HepG2 (cell line): Measurements from ENCODE around the gene PPP4R1. TPM values are rescaled to one million over a fixed set of nuclear protein-coding genes. Genes with fewer than 3 reads are reported as not detected.

ENCODE experiments used
- ATAC-seq: fragments of 200-7000 bp; cut with Tn5 transposase; 3 replicates; pipeline ENCODE4 v1.9.1; 2020; ENCODE audit warnings: mild to moderate bottlenecking, moderate library complexity
- BruUV-seq: library from RNA; stranded (reverse); fragments of 400-500 nt; replicated peaks from 2 replicates; lab custom pipeline; 2021; lab: Mats Ljungman, UMichigan
- CTCF ChIA-PET: fragments of 300-600 bp; formaldehyde crosslinking; extraction: SDS; loops from one replicate; lab custom pipeline; 2021; ENCODE audit warnings: low total read pairs, inconsistent platforms, low intra/inter-chr PET ratio; lab: Yijun Ruan, JAX
- POLR2A ChIA-PET: fragments of 350-600 bp; sonication (Branson Sonifier 250); formaldehyde crosslinking; loops from one replicate; lab custom pipeline; 2020; ENCODE audit warnings: antibody characterized with exemption, inconsistent platforms; lab: Yijun Ruan, JAX
- DNase-seq: peaks from one replicate; pipeline ENCODE4 v3.0.0-alpha.2; 2015; ENCODE audit warnings: low spot score
- FAIRE-seq: peaks from 3 replicates; lab custom pipeline; 2011; peaks lifted over from hg19 to GRCh38; lab: Jason Lieb, UNC
- H2AFZ ChIP-seq: one replicate; pipeline ENCODE4 v1.6.1; 2011; ENCODE audit warnings: low read length, inconsistent platforms
- H3K27ac ChIP-seq: fragments of 300-600 bp; 3 replicates; pipeline ENCODE4 v1.8.0; 2011; ENCODE audit warnings: mixed run types, mild to moderate bottlenecking, mixed read lengths, low read length, inconsistent platforms; ENCODE audit not compliant: insufficient read depth; ENCODE audit errors: extremely low read length
- H3K27me3 ChIP-seq, 2 experiments: fragments of 200-600 bp in 1 of 2; 2 replicates in 1 of 2; 3 replicates in 1 of 2; pipeline versions ENCODE4 v1.6.0 to v1.8.0; 2011; ENCODE audit warnings: low read length in 2 of 2, mild to moderate bottlenecking in 2 of 2, moderate library complexity in 2 of 2, inconsistent platforms in 1 of 2; ENCODE audit not compliant: insufficient read depth in 2 of 2, control insufficient read depth in 1 of 2
- H3K36me3 ChIP-seq, 2 experiments: fragments of 200-600 bp in 1 of 2; replicated peaks in 1 of 2; 2 replicates in 1 of 2; 3 replicates in 1 of 2; pipeline versions ENCODE4 v1.5.1 to v1.8.0; 2011; ENCODE audit warnings: low read length in 2 of 2, inconsistent platforms in 1 of 2; ENCODE audit not compliant: insufficient read depth in 2 of 2, control insufficient read depth in 1 of 2
- H3K4me1 ChIP-seq: 2 replicates; pipeline ENCODE4 v1.5.1; 2012; ENCODE audit warnings: low read length, inconsistent platforms; ENCODE audit not compliant: insufficient read depth
- H3K4me2 ChIP-seq: 2 replicates; pipeline ENCODE4 v1.6.0; 2011; ENCODE audit warnings: low read depth, low read length, inconsistent platforms
- H3K4me3 ChIP-seq, 3 experiments: fragments of 200-600 bp in 1 of 3; sonication (generic), shearing (Covaris generic) in 1 of 3; replicated peaks in 1 of 3; 2 replicates each; pipeline ENCODE4 v1.5.1; 2011 to 2016; ENCODE audit warnings: low read length in 3 of 3, inconsistent platforms in 2 of 3, low read depth in 2 of 3, mild to moderate bottlenecking in 2 of 3, control low read depth in 1 of 3, mixed read lengths in 1 of 3; ENCODE audit not compliant: insufficient read depth in 1 of 3
- H3K79me2 ChIP-seq: one replicate; pipeline ENCODE4 v1.6.1; 2011; ENCODE audit warnings: low read length, inconsistent platforms; ENCODE audit not compliant: insufficient read depth
- H3K9ac ChIP-seq: 2 replicates; pipeline ENCODE4 v1.6.0; 2011; ENCODE audit warnings: mild to moderate bottlenecking, low read depth, low read length, inconsistent platforms; ENCODE audit not compliant: insufficient read depth
- H3K9me3 ChIP-seq: 2 replicates; pipeline ENCODE4 v1.5.1; 2012; ENCODE audit warnings: mild to moderate bottlenecking, low read length
- H4K20me1 ChIP-seq: 2 replicates; pipeline ENCODE4 v1.6.0; 2011; ENCODE audit warnings: inconsistent platforms, mild to moderate bottlenecking, low read length, moderate library complexity; ENCODE audit not compliant: insufficient read depth
- ARNT2 ChIP-seq: sonication (generic); formaldehyde crosslinking; IDR thresholded peaks from 2 replicates; pipeline ENCODE4 v1.8.0; 2022; ENCODE audit warnings: mild to moderate bottlenecking, low read depth, missing genetic modification reagents, moderate library complexity
- ASH2L ChIP-seq: fragments of 300-600, 200-600 bp; sonication (generic); IDR thresholded peaks from 2 replicates; pipeline ENCODE4 v1.7.0; 2017; ENCODE audit warnings: low read depth, mild to moderate bottlenecking, moderate library complexity, mixed read lengths, low read length; ENCODE audit not compliant: insufficient read length
- KDM3A ChIP-seq: IDR thresholded peaks from 2 replicates; pipeline ENCODE4 v1.6.1; 2018; ENCODE audit warnings: low read depth, missing compliant biosample characterization
- MAFK ChIP-seq, 2 experiments: IDR thresholded peaks in 1 of 2; conservative IDR thresholded peaks in 1 of 2; 2 replicates each; pipeline ENCODE4 v1.6.1; 2011; ENCODE audit warnings: improper control_type of control experiment in 2 of 2, low read length in 2 of 2
- NFRKB ChIP-seq: fragments of 450-650 bp; IDR thresholded peaks from 2 replicates; pipeline ENCODE4 v1.6.1; 2017
- RARA ChIP-seq: IDR thresholded peaks from 2 replicates; pipeline ENCODE4 v1.6.1; 2016; ENCODE audit warnings: missing genetic modification reagents, missing compliant biosample characterization
- SNAI1 ChIP-seq: sonication (generic); formaldehyde crosslinking; IDR thresholded peaks from 2 replicates; pipeline ENCODE4 v1.5.0; 2020; ENCODE audit warnings: mild to moderate bottlenecking, missing genetic modification reagents, borderline replicate concordance
- SRSF4 ChIP-seq: fragments of 200-400 bp; formaldehyde crosslinking; IDR thresholded peaks from one replicate; pipeline ENCODE4 v1.6.1; 2018; ENCODE audit warnings: mild to moderate bottlenecking, low read depth, low read length, moderate library complexity; ENCODE audit not compliant: poor library complexity, severe bottlenecking
- ZNF569 ChIP-seq: sonication (generic); formaldehyde crosslinking; IDR thresholded peaks from 2 replicates; pipeline ENCODE4 v1.5.0; 2020; ENCODE audit warnings: mild to moderate bottlenecking, missing genetic modification reagents, moderate library complexity, borderline replicate concordance
- ZNF614 ChIP-seq: IDR thresholded peaks from 2 replicates; pipeline ENCODE4 v1.6.1; 2018; ENCODE audit warnings: missing biosample characterization, missing genetic modification reagents, inconsistent platforms, borderline replicate concordance
- ZNF766 ChIP-seq: sonication (generic); formaldehyde crosslinking; IDR thresholded peaks from 2 replicates; pipeline ENCODE4 v1.5.0; 2020; ENCODE audit warnings: missing genetic modification reagents, borderline replicate concordance
- WGBS: methylation state at CpG from one replicate; pipeline ENCODE4 v1.1.6; 2017; ENCODE audit warnings: low lambda C conversion rate; 5-methylcytosine and 5-hydroxymethylcytosine counted together
- in situ Hi-C: cut with HindIII; loops from 2 replicates; pipeline ENCODE4 v1.10.0; 2017; ENCODE audit warnings: low pct_unique_long_range_greater_than_20kb; ENCODE audit not compliant: extremely low pct_ligation_motif_present
- intact Hi-C: fragments of 100-400 bp; cut with micrococcal nuclease; formaldehyde crosslinking; loops from one replicate; pipeline ENCODE4 v1.10.0; 2022; ENCODE audit not compliant: unreplicated experiment
- polyA plus RNA-seq, 8 experiments: library from polyadenylated mRNA; depleted of rRNA in 3 of 8; stranded (reverse) in 7 of 8; unstranded in 1 of 8; fragments of >200 nt; fragmentation: Illumina TruSeq in 4 of 8; extraction: Trizol in 4 of 8; gene quantifications; 2 replicates each; pipeline versions ENCODE4 v1.2.1 to v1.2.3, GENCODE V29; 2011 to 2016; ENCODE audit warnings: low read depth in 4 of 8, missing spikeins in 1 of 8, mixed read lengths in 1 of 8; ENCODE audit not compliant: insufficient read depth in 1 of 8
- total RNA-seq, 5 experiments: library from RNA; depleted of rRNA; stranded (reverse); fragments of >200 nt; fragmentation: Illumina TruSeq; extraction: Trizol; gene quantifications; 2 replicates each; pipeline ENCODE4 v1.2.3, GENCODE V29; 2016; ENCODE audit warnings: low read depth in 1 of 5
- TF ChIP-seq, protein P1 (sequence below): sonication (generic); formaldehyde crosslinking; IDR thresholded peaks from 2 replicates; pipeline ENCODE4 v1.8.1; 2023; ENCODE audit warnings: mild to moderate bottlenecking, missing genetic modification reagents, borderline replicate concordance
- TF ChIP-seq, protein P2 (sequence below): sonication (generic); formaldehyde crosslinking; IDR thresholded peaks from 2 replicates; pipeline ENCODE4 v1.4.0; 2020; ENCODE audit warnings: missing genetic modification reagents
- TF ChIP-seq, protein P3 (sequence below): sonication (generic); formaldehyde crosslinking; conservative IDR thresholded peaks from 2 replicates; pipeline ENCODE4 v1.4.0; 2020; ENCODE audit warnings: missing genetic modification reagents
- TF ChIP-seq, protein P4 (sequence below): sonication (generic); formaldehyde crosslinking; conservative IDR thresholded peaks from 2 replicates; pipeline ENCODE4 v1.8.0; 2022; ENCODE audit warnings: low read depth, missing genetic modification reagents

The PPP4R1 gene
- total and polyA plus RNA-seq, 2 of the 13 experiments (the other 11 are each of a cell fraction or from before 2014, with no cell fraction given) = 66.5 to 72.4 TPM

DNA sequence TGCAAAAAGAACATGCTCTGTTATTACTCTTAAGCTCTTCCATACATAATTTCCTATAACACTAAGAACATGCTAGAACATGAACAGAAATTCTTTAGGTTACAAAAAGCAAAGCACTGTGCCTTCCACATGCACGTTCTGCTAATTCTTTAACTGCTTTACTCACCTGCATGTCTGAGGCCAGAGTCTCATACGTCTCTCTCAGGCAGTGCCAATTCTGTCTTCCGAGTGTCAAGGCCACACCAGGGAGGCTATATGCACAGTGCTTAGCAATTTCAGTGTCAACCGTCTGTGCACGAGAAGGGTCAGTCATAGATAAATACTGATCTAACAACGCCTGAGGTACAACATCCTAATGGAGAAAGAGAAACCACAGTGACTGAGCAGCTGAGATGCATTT, 55.1 kb downstream of the PPP4R1 start (continued):
- TF ChIP-seq ZNF614 = no peak
- TF ChIP-seq ZNF569 (CRISPR knock-in tag) = no peak
- TF ChIP-seq NFRKB = no peak
- TF ChIP-seq SRSF4 = no peak
- no peak for TF ChIP-seq ASH2L
- TF ChIP-seq, protein P1, sequence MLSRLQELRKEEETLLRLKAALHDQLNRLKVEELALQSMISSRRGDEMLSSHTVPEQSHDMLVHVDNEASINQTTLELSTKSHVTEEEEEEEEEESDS (CRISPR knock-in tag) = no peak
- TF ChIP-seq KDM3A (CRISPR knock-in tag) = no peak

DNA sequence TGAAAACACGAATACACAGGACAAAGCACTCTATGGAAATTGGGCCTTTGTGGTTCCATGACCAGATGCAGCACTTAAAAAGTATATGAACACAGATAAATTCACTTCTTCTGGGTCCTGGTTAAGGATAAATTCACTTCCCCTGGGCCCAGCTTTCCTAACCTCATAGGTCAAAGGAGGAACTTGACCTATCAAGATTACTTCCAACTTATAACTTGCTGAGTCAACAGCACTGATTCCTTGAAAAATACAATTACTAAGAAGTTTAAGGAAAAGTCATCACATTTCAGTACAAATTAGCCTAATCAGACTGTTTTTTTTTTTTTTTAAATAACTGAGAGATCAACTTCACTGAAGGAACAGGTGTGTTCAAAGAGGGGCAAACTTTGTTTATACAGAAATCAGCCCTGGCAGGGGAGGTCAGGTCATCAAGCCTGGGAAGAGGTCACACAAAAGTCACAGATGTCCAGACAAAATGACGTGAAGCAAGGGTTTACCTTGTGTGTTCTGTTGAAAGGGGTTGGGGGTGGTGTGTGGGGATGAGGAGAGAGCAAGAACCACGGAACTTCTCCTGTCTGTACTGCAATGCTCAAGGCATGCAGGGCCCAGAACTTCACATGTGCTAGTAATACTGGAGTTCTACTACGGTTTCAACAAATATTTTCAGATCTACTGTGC, 55.8 kb downstream of the PPP4R1 start:
- Histone ChIP-seq H4K20me1 (no peaks in the 10 kb centered on the region), H3K27me3 (no peaks in the 10 kb centered on the region), H3K27ac (peak overlapping the region; percentile 62), H3K4me2 (no peak overlapping the region), H3K4me1 (peaks cover 32% of the 10 kb centered on the region), H3K36me3 (peaks cover 13 to 74% of the 10 kb centered on the region in 2 experiments), H2AFZ (no peak overlapping the region), H3K9me3 (no peaks in the 10 kb centered on the region), H3K79me2 (no peaks in the 10 kb centered on the region), H3K9ac (no peak overlapping the region), H3K4me3 (no peak overlapping the region)
- ATAC-seq = no peak
- no TSS peak for BruUV-seq
- CTCF ChIA-PET = no interaction called here
- WGBS = 82% methylated on average over 4 of the region's 4 CpGs
- in situ Hi-C loops = no loop called here
- intact Hi-C loops = no loop called here
- POLR2A ChIA-PET = no interaction called here
- DNase-seq = no peak
- no peak for FAIRE-seq
- TF ChIP-seq ARNT2 (CRISPR knock-in tag) = no peak
- TF ChIP-seq, protein P2, sequence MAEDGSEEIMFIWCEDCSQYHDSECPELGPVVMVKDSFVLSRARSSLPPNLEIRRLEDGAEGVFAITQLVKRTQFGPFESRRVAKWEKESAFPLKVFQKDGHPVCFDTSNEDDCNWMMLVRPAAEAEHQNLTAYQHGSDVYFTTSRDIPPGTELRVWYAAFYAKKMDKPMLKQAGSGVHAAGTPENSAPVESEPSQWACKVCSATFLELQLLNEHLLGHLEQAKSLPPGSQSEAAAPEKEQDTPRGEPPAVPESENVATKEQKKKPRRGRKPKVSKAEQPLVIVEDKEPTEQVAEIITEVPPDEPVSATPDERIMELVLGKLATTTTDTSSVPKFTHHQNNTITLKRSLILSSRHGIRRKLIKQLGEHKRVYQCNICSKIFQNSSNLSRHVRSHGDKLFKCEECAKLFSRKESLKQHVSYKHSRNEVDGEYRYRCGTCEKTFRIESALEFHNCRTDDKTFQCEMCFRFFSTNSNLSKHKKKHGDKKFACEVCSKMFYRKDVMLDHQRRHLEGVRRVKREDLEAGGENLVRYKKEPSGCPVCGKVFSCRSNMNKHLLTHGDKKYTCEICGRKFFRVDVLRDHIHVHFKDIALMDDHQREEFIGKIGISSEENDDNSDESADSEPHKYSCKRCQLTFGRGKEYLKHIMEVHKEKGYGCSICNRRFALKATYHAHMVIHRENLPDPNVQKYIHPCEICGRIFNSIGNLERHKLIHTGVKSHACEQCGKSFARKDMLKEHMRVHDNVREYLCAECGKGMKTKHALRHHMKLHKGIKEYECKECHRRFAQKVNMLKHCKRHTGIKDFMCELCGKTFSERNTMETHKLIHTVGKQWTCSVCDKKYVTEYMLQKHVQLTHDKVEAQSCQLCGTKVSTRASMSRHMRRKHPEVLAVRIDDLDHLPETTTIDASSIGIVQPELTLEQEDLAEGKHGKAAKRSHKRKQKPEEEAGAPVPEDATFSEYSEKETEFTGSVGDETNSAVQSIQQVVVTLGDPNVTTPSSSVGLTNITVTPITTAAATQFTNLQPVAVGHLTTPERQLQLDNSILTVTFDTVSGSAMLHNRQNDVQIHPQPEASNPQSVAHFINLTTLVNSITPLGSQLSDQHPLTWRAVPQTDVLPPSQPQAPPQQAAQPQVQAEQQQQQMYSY (CRISPR knock-in tag) = no peak
- TF ChIP-seq MAFK (conservative IDR thresholded peaks at IDR 0.05 in 1 of 2, IDR thresholded peaks at IDR 0.05 in 1 of 2; ENCODE audit: low read length in 2 of 2) = peak in 1 of 2 experiments; percentile 54; a peak in 2 of 4 replicates
- TF ChIP-seq, protein P3, sequence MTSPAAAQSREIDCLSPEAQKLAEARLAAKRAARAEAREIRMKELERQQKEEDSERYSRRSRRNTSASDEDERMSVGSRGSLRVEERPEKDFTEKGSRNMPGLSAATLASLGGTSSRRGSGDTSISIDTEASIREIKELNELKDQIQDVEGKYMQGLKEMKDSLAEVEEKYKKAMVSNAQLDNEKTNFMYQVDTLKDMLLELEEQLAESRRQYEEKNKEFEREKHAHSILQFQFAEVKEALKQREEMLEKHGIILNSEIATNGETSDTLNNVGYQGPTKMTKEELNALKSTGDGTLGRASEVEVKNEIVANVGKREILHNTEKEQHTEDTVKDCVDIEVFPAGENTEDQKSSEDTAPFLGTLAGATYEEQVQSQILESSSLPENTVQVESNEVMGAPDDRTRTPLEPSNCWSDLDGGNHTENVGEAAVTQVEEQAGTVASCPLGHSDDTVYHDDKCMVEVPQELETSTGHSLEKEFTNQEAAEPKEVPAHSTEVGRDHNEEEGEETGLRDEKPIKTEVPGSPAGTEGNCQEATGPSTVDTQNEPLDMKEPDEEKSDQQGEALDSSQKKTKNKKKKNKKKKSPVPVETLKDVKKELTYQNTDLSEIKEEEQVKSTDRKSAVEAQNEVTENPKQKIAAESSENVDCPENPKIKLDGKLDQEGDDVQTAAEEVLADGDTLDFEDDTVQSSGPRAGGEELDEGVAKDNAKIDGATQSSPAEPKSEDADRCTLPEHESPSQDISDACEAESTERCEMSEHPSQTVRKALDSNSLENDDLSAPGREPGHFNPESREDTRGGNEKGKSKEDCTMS (CRISPR knock-in tag) = no peak
- no peak for TF ChIP-seq SNAI1 (CRISPR knock-in tag)
- TF ChIP-seq RARA (CRISPR knock-in tag) = peak; percentile 41; the same call in 1 of the 2 replicates
- TF ChIP-seq ZNF766 (CRISPR knock-in tag) = no peak
- TF ChIP-seq, protein P4, sequence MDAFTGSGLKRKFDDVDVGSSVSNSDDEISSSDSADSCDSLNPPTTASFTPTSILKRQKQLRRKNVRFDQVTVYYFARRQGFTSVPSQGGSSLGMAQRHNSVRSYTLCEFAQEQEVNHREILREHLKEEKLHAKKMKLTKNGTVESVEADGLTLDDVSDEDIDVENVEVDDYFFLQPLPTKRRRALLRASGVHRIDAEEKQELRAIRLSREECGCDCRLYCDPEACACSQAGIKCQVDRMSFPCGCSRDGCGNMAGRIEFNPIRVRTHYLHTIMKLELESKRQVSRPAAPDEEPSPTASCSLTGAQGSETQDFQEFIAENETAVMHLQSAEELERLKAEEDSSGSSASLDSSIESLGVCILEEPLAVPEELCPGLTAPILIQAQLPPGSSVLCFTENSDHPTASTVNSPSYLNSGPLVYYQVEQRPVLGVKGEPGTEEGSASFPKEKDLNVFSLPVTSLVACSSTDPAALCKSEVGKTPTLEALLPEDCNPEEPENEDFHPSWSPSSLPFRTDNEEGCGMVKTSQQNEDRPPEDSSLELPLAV = no peak
